Measurements from ENCODE around the gene TNFAIP2. TPM values are rescaled to one million over a fixed set of nuclear protein-coding genes. Genes with fewer than 3 reads are reported as not detected.

TNFAIP2 gene
- total and polyA plus RNA-seq, 9 of the 15 experiments (the other 6 are each of a cell fraction or from before 2014, with no cell fraction given), result 22.6 to 68.6 (median 44.6) TPM

GRCh38 chr14:103088921-103089320 is 34.3 kb upstream of the TNFAIP2 start:
- FAIRE-seq (no peak), DNase-seq (ENCODE audit: extremely low read depth in 1 of 4, low spot score in 3 of 4) (no peak), ATAC-seq (no peak)
- Histone ChIP-seq H3K4me2 (ENCODE audit: insufficient read depth, low read length) (no peak overlapping the region), H4K20me1 (replicated peaks; ENCODE audit: control insufficient read depth, insufficient read depth, low read length) (no peaks in the 10 kb centered on the region), H3K27ac (ENCODE audit: extremely low read depth, low read depth, low read length) (no peak overlapping the region), H3K9me3 (replicated peaks; ENCODE audit: control insufficient read depth, insufficient read depth, low read depth, low read length) (no peaks in the 10 kb centered on the region), H3K4me3 (no peak overlapping the region), H3K4me1 (replicated peaks in 1 of 2; ENCODE audit: control insufficient read depth in 2 of 2, insufficient read depth in 2 of 2, low read length in 2 of 2) (peaks cover 8 to 75% of the 10 kb centered on the region in 2 experiments; a peak in 4 of 5 replicates), H3K27me3 (ENCODE audit: control insufficient read depth in 2 of 2, insufficient read depth in 2 of 2, low read length in 2 of 2) (peaks cover 0 to 8% of the 10 kb centered on the region in 2 experiments; a peak in 1 of 5 replicates), H2AFZ (ENCODE audit: low read depth, low read length) (no peak overlapping the region), H3K9ac (ENCODE audit: insufficient read depth in 1 of 2, low read depth in 2 of 2, low read length in 2 of 2) (no peak overlapping the region), H3K36me3 (ENCODE audit: control insufficient read depth, insufficient read depth, low read length) (no peaks in the 10 kb centered on the region), H3K79me2 (ENCODE audit: control insufficient read depth, insufficient read depth, low read length) (no peaks in the 10 kb centered on the region), H3K9me1 (ENCODE audit: control insufficient read depth, insufficient read depth, low read length) (no peaks in the 10 kb centered on the region)
- intact Hi-C loops (cut with micrococcal nuclease), result no loop called here
- ChIA-PET CTCF (ENCODE audit: low intra/inter-chr PET ratio) (no interaction called here), POLR2A (interaction anchor here (0.6 kb wide), 2 partner anchors 14 to 245 kb away, joined by 3 read pairs; partner anchors contain the start of gene EIF5)
- 42% methylated on average over 6 of the region's 6 CpGs for WGBS (ENCODE audit: insufficient coverage, low coverage, missing lambda C conversion rate)
- in situ Hi-C loops (cut with MboI), result loop anchor here (10.0 kb wide), 1 partner anchor 446 kb away; no protein-coding TSS in a partner anchor
- no TSS peak for BruUV-seq (replicated peaks)
- no peak for TF ChIP-seq FUS (optimal IDR thresholded peaks at IDR 0.05; ENCODE audit: low read depth, low read length)
- no peak for TF ChIP-seq RBM14 (IDR thresholded peaks at IDR 0.05; ENCODE audit: borderline replicate concordance, insufficient read depth, low read depth, low read length)
- no peak for TF ChIP-seq CBX5 (IDR thresholded peaks at IDR 0.05; ENCODE audit: borderline replicate concordance, low read depth)
- TF ChIP-seq CCAR2 (IDR thresholded peaks at IDR 0.05; ENCODE audit: low read depth, low read length), result no peak
- no peak for TF ChIP-seq ATF2 (CRISPR knock-in tag; IDR thresholded peaks at IDR 0.05)
- TF ChIP-seq BRF2 (IDR thresholded peaks at IDR 0.05; ENCODE audit: borderline replicate concordance, insufficient read depth, insufficient read length), result no peak
- no peak for TF ChIP-seq SMARCA4 (IDR thresholded peaks at IDR 0.05)
- TF ChIP-seq CTCF (IDR thresholded peaks at IDR 0.05 in 2 of 3, conservative IDR thresholded peaks at IDR 0.05 in 1 of 3; ENCODE audit: insufficient read depth in 2 of 3, low read depth in 1 of 3, low read length in 3 of 3), result no peak
- no peak for TF ChIP-seq MITF (IDR thresholded peaks at IDR 0.05)
- TF ChIP-seq MAX (CRISPR knock-in tag; IDR thresholded peaks at IDR 0.05), result no peak
- no peak for TF ChIP-seq NELFE (IDR thresholded peaks at IDR 0.05; ENCODE audit: insufficient read depth, insufficient read length)
- TF ChIP-seq ZHX1 (conservative IDR thresholded peaks at IDR 0.05; ENCODE audit: low read length), result no peak
- TF ChIP-seq ZNF589 (CRISPR knock-in tag; IDR thresholded peaks at IDR 0.05; ENCODE audit: low read depth), result no peak
- TF ChIP-seq SREBF2 (CRISPR knock-in tag; IDR thresholded peaks at IDR 0.05), result no peak

Data from K562 (cell line).